Activated T-cell treated with anti-CD3 and anti-CD28 coated beads, Interleukin-2, amount 50 U/mL, for 4 hours (primary cell): Measurements from ENCODE around the gene TNFSF4. TPM values are rescaled to one million over a fixed set of nuclear protein-coding genes. Genes with fewer than 3 reads are reported as not detected.
A peak's percentile ranks its signal among the peaks of the same experiment; 100 is the strongest.
"Not testable (repeated sequence)": the region's sequence is repeated elsewhere in the genome, so short reads cannot be mapped to it uniquely, and the experiment has no call there.

ENCODE experiments used
- ATAC-seq, 2 donors: fragments of 200-7000 bp; cut with Tn5 transposase; one replicate each; pipeline ENCODE4 v1.10.0; 2021
- DNase-seq: peaks from one replicate; pipeline ENCODE4 v3.0.0-alpha.2; 2020
- H3K27me3 Mint-ChIP-seq: one replicate; pipeline ENCODE4 v1.8.0; 2021; ENCODE audit warnings: low read depth, mixed read lengths
- H3K36me3 Mint-ChIP-seq: one replicate; pipeline ENCODE4 v1.8.0; 2022; ENCODE audit warnings: mixed read lengths; ENCODE audit not compliant: insufficient read depth
- H3K4me1 Mint-ChIP-seq: one replicate; pipeline ENCODE4 v1.8.0; 2021; ENCODE audit warnings: low read depth, mixed read lengths
- H3K4me3 Mint-ChIP-seq: one replicate; pipeline ENCODE4 v1.8.0; 2021; ENCODE audit warnings: mild to moderate bottlenecking, moderate library complexity, mixed read lengths
- H3K9me3 Mint-ChIP-seq: one replicate; pipeline ENCODE4 v1.8.0; 2021; ENCODE audit warnings: mixed read lengths
- total RNA-seq, 3 donors: library from RNA; stranded (reverse); gene quantifications; one replicate each; pipeline ENCODE4 v1.2.1, GENCODE V29; 2021

TNFSF4 gene, protein sequence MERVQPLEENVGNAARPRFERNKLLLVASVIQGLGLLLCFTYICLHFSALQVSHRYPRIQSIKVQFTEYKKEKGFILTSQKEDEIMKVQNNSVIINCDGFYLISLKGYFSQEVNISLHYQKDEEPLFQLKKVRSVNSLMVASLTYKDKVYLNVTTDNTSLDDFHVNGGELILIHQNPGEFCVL
- total RNA-seq: under 1 TPM; 0.33 to 0.63 (median 0.63) TPM

DNA sequence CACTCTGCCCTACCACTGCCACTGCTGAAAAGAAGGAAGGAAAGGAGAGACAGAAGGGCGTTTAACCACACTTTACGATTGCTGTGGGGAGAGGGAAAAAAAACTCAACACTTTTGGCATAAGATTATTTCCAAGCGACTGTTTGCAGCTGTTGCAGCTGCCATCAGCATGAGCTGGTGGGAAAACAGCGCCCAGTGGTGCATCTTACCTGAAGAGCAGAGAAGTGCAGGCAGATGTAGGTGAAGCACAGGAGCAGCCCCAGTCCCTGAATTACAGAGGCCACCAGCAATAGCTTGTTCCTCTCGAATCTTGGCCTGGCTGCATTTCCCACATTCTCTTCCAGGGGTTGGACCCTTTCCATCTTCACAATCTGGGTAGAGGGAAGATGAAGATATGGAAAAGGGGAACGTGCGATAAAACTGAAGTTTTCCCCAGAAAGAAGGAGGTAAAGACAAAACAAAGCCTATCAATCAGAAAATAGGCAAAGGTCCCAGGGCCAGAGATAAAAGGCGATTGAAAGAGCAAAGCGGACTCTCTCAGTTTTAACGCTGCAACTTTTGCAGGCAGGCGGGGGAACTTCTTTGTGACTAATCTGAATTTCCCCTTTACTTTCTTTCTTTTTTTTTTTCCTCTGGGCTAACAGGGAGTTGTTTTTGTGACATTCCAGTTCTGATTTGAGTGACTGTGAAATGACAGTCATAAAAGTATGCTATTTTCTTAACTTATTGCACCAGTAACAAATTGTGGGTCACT is at the start of gene TNFSF4:
Gene TNFSF4, minus strand, starts transcription at position 516 of the 753 bp plus-strand sequence. Its CDS starts 155 bp downstream, at position 361.
- DNase-seq: peak; percentile 5

DNA sequence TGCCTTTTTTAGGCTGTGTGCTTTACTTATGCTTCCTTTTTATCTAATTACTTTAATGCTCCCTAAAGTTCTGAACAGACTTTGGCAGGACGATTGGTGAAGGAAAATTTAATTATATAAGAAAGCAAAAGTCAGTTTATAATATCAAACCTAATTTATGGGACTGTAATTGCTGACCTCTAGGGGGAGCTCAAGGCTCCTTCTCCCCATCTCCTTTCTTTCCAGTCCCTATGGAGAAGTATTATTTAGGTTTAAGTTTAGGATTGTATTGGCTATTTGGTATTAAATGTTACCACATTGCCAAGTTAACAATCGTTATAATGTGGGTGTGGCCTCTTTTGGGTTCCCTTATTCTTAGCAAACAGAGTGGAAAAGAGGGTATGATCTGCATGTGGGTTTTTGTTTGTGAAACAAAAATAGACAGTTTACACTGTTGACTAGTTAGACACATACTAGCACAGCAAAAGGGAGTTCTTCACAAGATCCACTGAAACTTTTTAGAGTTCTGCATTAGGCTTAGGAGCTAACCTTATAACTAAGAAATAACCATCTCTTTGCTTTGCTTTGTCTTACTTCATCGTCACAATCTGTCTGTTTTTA is 48.2 kb upstream of the TNFSF4 start:
- H3K4me3 Mint-ChIP-seq: no peak overlapping the region
- no peaks in the 10 kb centered on the region for H3K4me1 Mint-ChIP-seq
- peaks cover 6% of the 10 kb centered on the region for H3K36me3 Mint-ChIP-seq
- no peaks in the 10 kb centered on the region for H3K27me3 Mint-ChIP-seq
- H3K9me3 Mint-ChIP-seq: peaks cover 8% of the 10 kb centered on the region
- no peak for ATAC-seq
- DNase-seq: no peak

More for the DNA sequence above, at the start of gene TNFSF4:
- Mint-ChIP-seq H3K9me3 (no peaks in the 10 kb centered on the region), H3K4me3 (peak within 1 kb of the TSS; percentile 19), H3K36me3 (no peaks in the 10 kb centered on the region), H3K4me1 (peaks cover 56% of the 10 kb centered on the region), H3K27me3 (no peaks in the 10 kb centered on the region)
- ATAC-seq: peak; percentile 46 to 49

DNA sequence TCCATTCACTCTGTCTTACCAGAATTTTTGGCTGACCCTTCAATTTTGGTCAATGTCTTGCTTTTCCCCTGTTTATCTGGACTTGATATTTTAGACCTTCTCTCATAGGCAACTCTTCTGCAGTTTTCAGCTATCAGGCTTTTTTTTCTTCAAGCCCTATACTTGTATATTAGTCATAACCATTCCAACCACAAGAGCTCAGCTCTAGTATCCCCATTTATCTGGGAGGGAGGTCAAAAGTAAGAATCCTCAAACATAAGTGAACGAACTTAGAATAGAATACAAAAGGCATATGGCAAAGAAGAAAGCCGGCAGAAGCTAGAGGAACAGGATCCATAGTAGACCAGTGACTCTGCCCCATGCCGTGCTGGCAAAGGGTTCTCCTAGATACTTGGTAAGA is 45.9 kb upstream of the TNFSF4 start:
- no peaks in the 10 kb centered on the region for H3K9me3 Mint-ChIP-seq
- H3K4me3 Mint-ChIP-seq: no peak overlapping the region

DNA sequence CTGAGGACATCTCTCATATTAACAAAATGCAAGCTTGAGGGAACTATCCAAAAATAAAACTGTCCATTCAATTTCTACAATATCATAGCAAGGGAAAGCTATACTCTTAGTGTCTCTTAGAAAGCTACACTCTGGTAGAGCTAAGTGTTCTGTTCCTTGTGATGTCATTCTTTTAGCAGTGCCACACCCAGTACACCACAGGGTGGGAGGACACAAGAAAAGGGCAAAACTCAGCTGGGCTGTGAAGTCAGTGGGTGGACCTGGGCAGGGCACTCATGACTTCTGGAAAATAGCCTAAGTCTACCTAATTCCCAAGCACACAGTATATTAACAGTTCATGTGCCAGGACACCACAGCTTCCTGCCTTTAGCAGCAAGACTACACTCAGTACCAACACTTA is 42.2 kb upstream of the TNFSF4 start:
- Mint-ChIP-seq H3K4me1 (no peaks in the 10 kb centered on the region), H3K27me3 (no peaks in the 10 kb centered on the region), H3K4me3 (no peak overlapping the region), H3K9me3 (no peaks in the 10 kb centered on the region), H3K36me3 (no peaks in the 10 kb centered on the region)
- no peak for DNase-seq
- no peak for ATAC-seq

More for the DNA sequence above, 45.9 kb upstream of the TNFSF4 start:
- Mint-ChIP-seq H3K27me3 (no peaks in the 10 kb centered on the region), H3K36me3 (no peaks in the 10 kb centered on the region), H3K4me1 (no peaks in the 10 kb centered on the region)
- ATAC-seq (no peak), DNase-seq (no peak)

DNA sequence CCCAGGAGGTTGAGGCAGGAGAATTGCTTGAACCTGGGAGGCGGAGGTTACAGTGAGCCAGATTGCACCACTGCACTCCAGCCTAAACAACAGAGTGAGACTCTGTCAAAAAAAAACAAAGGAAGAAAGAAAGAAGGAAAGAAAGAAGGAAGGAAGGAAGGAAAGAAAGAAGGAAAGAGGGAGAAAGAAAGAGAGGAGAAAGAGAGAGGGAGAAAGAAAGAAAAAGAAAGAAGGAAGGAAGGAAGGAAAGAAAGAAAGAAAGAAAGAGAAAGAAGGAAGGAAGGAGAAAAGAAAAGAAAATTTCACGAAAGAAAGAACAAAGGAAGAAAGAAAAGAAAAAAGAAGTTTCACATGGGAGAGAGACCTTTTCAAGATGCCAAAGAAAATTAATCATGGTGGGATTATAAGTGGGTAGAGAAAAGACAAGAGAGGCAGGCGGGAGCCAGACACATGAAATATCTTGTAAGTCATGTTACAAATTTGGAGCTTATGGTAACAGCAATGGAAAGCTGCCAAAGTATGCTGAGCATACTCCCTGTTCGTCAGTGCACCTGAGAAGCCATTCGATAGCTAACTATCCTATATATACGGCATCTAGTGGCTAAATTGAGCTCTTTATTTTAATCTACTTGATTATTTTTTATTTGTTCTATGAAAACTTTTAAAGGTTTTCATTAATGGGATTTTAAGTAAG is 41.3 kb upstream of the TNFSF4 start:
- Mint-ChIP-seq H3K36me3 (peaks cover 6% of the 10 kb centered on the region), H3K4me3 (no peak overlapping the region), H3K9me3 (peaks cover 6% of the 10 kb centered on the region), H3K4me1 (no peaks in the 10 kb centered on the region), H3K27me3 (no peaks in the 10 kb centered on the region)
- ATAC-seq (no peak), DNase-seq (no peak)

DNA sequence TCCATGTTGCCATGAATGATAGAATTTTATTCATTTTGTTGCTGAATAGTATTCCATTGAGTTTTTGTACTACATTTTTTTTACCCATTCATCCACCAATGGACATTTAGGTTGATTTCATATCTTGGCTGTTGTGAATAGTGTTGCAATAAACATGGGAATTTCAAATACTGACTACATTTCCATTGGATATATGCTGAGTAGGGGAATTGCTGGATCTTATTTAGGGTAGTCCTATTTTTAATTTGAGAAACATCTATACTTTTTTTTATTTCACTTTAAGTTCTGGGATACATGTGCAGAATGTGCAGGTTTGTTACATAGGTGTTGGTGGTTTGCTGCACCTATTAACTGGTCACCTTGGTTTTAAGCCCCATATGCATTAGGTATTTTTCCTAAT is 38.8 kb upstream of the TNFSF4 start:
- Mint-ChIP-seq H3K9me3 (peaks cover 24% of the 10 kb centered on the region), H3K4me3 (no peak overlapping the region), H3K36me3 (peaks cover 20% of the 10 kb centered on the region), H3K27me3 (no peaks in the 10 kb centered on the region), H3K4me1 (no peaks in the 10 kb centered on the region)
- no peak for ATAC-seq
- no peak for DNase-seq

DNA sequence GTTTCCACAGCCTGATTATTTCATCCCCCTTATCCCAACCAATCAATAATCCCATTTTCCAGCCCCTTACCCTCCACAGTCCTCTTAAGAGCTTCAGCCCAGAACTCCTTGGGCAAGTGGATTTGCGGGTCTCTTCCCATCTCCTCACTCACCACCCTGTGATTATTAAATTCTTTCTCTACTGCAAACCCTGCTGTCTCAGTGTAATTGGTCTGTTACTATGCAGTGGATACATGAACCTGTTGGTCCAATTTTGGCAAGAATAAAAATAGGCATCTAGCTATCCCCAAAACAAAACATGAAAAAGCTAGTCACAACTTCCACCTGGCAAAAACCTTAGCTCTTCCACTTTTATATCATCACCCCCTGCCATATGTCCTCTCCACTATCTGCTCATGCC is 36.2 kb upstream of the TNFSF4 start:
- Mint-ChIP-seq H3K27me3 (no peaks in the 10 kb centered on the region), H3K4me1 (no peaks in the 10 kb centered on the region), H3K4me3 (no peak overlapping the region), H3K36me3 (peaks cover 30% of the 10 kb centered on the region), H3K9me3 (peaks cover 29% of the 10 kb centered on the region)
- no peak for ATAC-seq
- no peak for DNase-seq

DNA sequence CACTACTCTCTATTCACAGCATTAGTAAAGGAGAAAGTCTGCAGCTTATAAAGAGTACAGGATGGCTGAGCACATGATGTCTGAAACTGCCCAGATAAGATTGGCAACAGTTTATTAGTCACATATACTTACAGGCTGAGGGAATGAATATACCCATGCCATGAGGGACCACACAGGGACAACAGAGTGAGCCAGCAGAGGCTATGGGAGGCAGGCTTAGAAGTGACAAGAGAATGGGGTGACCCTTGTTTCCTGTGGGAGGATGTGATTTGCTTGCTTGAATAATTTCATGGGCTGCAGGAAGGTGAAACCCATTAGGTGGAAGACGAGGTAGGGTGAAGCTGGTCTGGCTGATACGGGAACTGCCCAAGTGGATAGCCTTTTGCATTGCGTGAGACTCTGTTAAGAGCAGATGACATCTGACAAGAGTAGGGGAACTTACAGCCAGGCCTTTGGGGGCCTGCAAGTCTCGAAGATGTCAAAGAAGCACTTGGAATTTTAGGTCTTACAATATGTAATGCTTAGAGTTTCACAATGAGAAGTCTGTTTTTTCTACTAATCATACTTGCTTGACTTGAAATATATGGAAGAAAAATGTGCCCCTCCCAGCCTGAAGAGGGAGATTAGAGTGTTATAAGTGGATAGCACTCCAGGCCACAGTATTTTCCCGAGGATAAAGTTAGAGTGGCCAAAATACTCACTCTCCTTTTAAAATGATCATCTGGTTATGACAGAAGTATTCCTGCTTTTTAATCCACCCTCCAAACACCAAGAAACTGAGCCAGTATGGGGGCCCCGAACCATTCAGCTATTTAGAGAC is 34.6 kb upstream of the TNFSF4 start:
- Mint-ChIP-seq H3K4me3 (no peak overlapping the region), H3K9me3 (peaks cover 32% of the 10 kb centered on the region), H3K27me3 (no peaks in the 10 kb centered on the region), H3K4me1 (no peaks in the 10 kb centered on the region), H3K36me3 (peaks cover 37% of the 10 kb centered on the region)
- ATAC-seq: no peak
- no peak for DNase-seq

DNA sequence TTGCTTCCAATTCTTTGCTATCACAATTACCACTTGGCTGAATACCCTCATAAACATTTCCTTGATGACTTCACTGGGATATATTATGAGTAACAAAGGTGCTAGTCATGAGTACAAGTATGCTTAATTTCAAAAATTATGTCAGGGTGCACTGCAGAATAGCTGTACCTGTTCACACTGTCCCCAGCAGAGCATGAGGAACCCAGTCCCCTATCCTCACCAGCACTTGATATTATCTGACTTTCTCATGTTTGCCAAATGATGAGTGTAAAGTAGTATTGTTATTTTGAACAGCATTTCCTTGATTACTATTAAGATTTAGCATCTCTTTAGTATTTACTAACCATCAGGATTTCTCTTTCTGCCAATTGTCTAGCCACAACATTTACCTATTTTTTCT is 33.5 kb upstream of the TNFSF4 start:
- DNase-seq: no peak
- no peak for ATAC-seq
- Mint-ChIP-seq H3K27me3 (no peaks in the 10 kb centered on the region), H3K9me3 (peaks cover 36% of the 10 kb centered on the region), H3K4me1 (no peaks in the 10 kb centered on the region), H3K36me3 (peaks cover 43% of the 10 kb centered on the region), H3K4me3 (no peak overlapping the region)

DNA sequence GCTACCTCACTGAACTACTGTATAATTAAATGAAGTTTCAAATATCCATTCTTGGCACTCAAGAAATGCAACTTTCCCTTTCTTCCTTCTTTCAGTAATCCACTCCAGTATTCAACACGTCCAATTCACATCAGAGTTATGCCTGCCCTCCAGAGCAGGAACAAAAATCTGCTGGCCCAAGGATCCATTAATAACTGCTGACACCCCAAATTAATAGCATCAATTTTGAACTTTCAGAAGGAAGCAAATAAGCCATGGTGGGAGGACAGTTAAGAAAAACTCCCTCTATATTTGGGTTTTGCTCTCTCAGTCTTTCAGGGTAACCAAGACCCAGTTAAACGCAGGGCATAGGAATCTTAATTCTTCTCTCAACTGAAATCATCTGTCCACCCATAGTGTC is 31.9 kb upstream of the TNFSF4 start:
- no peaks in the 10 kb centered on the region for H3K4me1 Mint-ChIP-seq
- no peaks in the 10 kb centered on the region for H3K27me3 Mint-ChIP-seq
- ATAC-seq (no peak), DNase-seq (no peak)
- peaks cover 46% of the 10 kb centered on the region for H3K36me3 Mint-ChIP-seq
- no peak overlapping the region for H3K4me3 Mint-ChIP-seq
- peaks cover 36% of the 10 kb centered on the region for H3K9me3 Mint-ChIP-seq

DNA sequence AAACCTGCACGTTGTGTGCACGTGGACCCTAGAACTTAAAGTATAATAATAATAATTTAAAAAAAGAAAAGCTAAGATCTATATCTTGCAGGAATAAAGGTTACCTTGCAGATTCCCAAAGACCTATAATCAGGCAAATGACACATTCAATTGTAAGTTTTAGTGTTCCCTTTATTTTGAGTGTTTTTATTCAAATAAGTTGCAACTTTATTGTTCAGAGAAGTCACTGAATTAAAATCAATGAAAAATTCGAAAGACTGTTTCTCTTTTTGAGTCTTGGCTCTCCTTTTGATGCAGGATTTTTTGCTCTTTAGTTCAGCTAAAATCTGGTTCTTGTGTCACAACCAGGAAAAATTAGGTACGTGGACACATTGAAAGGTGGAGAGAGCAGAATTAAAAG is 27.8 kb upstream of the TNFSF4 start:
- ATAC-seq (no peak), DNase-seq (no peak)
- H3K27me3 Mint-ChIP-seq: no peaks in the 10 kb centered on the region
- no peak overlapping the region for H3K4me3 Mint-ChIP-seq
- H3K9me3 Mint-ChIP-seq: peaks cover 13% of the 10 kb centered on the region
- peaks cover 34% of the 10 kb centered on the region for H3K36me3 Mint-ChIP-seq
- H3K4me1 Mint-ChIP-seq: no peaks in the 10 kb centered on the region

DNA sequence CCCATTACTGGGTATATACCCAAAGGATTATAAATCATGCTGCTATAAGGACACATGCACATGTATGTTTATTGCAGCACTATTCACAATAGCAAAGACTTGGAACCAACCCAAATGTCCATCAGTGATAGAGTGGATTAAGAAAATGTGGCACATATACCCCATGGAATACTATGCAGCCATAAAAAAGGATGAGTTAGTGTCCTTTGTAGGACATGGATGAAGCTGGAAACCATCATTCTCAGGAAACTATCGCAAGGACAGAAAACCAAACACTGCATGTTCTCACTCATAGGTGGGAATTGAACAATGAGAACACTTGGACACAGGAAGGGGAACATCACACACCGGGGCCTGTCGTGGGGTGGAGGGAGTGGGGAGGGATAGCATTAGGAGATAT is 27.3 kb upstream of the TNFSF4 start:
- Mint-ChIP-seq H3K9me3 (peaks cover 15% of the 10 kb centered on the region), H3K36me3 (peaks cover 33% of the 10 kb centered on the region)
- ATAC-seq, H3K4me3 Mint-ChIP-seq, H3K4me1 Mint-ChIP-seq, DNase-seq, H3K27me3 Mint-ChIP-seq: not testable (repeated sequence)

DNA sequence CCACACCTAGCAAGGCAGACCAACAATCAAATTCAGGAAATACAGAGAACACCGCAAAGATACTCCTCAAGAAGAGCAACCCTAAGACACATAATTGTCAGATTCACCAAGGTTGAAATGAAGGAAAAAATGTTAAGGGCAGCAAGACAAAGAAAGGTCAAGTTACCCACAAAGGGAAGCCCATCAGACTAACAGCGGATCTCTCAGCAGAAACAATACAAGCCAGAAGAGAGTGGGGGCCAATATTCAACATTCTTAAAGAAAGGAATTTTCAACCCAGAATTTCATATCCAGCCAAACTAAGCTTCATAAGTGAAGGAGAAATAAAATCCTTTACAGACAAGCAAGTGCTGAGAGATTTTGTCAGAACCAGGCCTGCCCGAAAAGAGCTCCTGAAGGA is 21.9 kb upstream of the TNFSF4 start:
- not testable (repeated sequence) for H3K4me1 Mint-ChIP-seq, DNase-seq, H3K27me3 Mint-ChIP-seq, ATAC-seq, H3K4me3 Mint-ChIP-seq
- H3K9me3 Mint-ChIP-seq: peaks cover 13% of the 10 kb centered on the region
- H3K36me3 Mint-ChIP-seq: peaks cover 12% of the 10 kb centered on the region

DNA sequence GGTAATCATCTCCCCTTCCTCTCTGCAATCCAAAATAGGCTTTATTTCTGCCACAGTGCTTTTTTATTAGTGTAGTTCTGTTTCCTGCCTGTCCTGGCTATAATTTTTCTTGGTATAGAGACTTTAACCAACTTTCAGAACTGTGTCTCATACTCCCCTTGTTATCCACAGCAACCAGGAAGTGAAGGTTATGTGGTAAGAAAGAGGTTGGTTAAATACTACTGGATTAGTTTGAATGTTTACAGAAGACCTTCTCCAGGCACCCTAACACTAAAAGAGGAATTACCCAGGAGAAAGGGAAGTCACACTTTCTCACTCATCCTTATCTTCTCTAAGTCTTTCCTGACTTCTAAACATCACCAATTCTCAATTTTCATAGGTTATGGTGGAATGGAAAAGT is 17.8 kb upstream of the TNFSF4 start:
- no peak for ATAC-seq
- no peak for DNase-seq
- peaks cover 11% of the 10 kb centered on the region for H3K9me3 Mint-ChIP-seq
- H3K4me1 Mint-ChIP-seq: peaks cover 8% of the 10 kb centered on the region
- no peak overlapping the region for H3K4me3 Mint-ChIP-seq
- no peaks in the 10 kb centered on the region for H3K27me3 Mint-ChIP-seq
- H3K36me3 Mint-ChIP-seq: peaks cover 4% of the 10 kb centered on the region
